NCI-H2196 (cell line): Measurements from ENCODE around the gene ZNF460.

Source experiments
- DNase-seq: peaks from one replicate; lab custom pipeline; 2025; ENCODE audit not compliant: unreplicated experiment; lab: John Stamatoyannopoulos, UW

Gene ZNF460

DNA sequence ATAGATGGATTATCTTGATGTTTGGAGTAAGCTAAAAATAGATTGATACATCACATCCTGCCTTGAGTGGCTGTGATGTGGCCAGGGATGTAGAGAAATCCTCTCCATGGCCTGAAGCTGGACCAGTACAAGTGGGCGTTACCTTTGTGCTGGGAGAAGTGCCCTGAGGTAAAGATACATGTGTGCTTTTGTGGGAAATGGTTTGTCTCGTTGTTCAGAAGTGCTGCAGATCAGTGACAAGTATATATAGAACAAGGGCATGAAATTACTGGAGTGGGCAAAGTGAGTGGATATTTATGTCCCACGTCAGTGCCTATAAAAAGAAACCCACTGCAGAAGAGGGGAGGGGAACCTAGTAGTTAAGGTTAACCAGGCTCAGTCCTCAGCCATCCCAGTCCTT, 58.6 kb downstream of the ZNF460 start:
- DNase-seq: no peak

DNA sequence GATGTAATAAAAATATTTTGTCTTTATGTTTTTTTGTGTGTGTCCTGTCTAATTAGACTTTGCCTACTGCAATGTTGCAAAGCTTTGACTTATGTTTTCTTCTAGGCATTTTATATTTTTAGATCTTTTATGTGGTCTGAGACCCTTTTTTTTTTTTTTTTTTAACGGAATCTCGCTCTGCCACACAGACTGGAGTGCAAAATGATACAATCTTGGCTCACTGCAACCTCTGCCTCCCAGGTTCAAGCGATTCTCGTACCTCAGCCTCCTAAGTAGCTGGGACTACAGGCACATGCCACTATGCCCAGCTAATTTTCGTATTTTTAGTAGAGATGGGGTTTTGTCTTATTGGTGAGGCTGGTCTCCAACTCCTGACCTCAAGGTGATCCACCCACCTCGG, 62.3 kb downstream of the ZNF460 start:
- no peak for DNase-seq
